Testis (tissue), 3 donors: ENCODE data around the gene GPX5. TPM values are rescaled to one million over a fixed set of nuclear protein-coding genes. Genes with fewer than 3 reads are reported as not detected.
A peak's percentile ranks its signal among the peaks of the same experiment; 100 is the strongest.
"Not testable (repeated sequence)": the region's sequence is repeated elsewhere in the genome, so short reads cannot be mapped to it uniquely, and the experiment has no call there.

Experiments
- DNase-seq: peaks from one replicate; pipeline ENCODE4 v3.0.0-alpha.2; 2019
- H3K27ac ChIP-seq, 2 donors: fragments of 200-600 bp; sonication (generic); one replicate each; pipeline ENCODE4 v1.5.1; 2019
- H3K27me3 ChIP-seq: fragments of 200-600 bp; sonication (generic); one replicate; pipeline ENCODE4 v1.5.1; 2019
- H3K36me3 ChIP-seq: fragments of 200-600 bp; sonication (generic); one replicate; pipeline ENCODE4 v1.5.1; 2017; ENCODE audit warnings: low read depth; ENCODE audit errors: missing control alignments
- H3K4me1 ChIP-seq: fragments of 200-600 bp; sonication (generic); one replicate; pipeline ENCODE4 v1.5.1; 2019
- H3K4me3 ChIP-seq, 2 donors: fragments of 200-600 bp; sonication (generic); one replicate each; pipeline ENCODE4 v1.5.1; 2017 to 2019
- H3K9me3 ChIP-seq: fragments of 200-600 bp; sonication (generic); one replicate; pipeline ENCODE4 v1.5.1; 2017
- POLR2A ChIP-seq: fragments of 450-650 bp; IDR thresholded peaks from one replicate; pipeline ENCODE4 v1.6.1; 2017; ENCODE audit warnings: antibody characterized with exemption, mild to moderate bottlenecking, moderate library complexity
- WGBS, 2 donors: methylation state at CpG; one replicate each; pipeline ENCODE4 v1.1.5; 2018; 5-methylcytosine and 5-hydroxymethylcytosine counted together
- intact Hi-C: fragments of 100-400 bp; cut with DNase I; formaldehyde crosslinking; loops from one replicate; pipeline ENCODE4 v1.15.1; 2023; ENCODE audit warnings: low total_unique reads
- polyA plus RNA-seq: library from polyadenylated mRNA; stranded (reverse); fragments of 350-450 nt; fragmentation: Illumina TruSeq; extraction: RNeasy Lipid Tissue Mini Kit (QIAGEN cat#74804); gene quantifications from one replicate; pipeline ENCODE4 v1.2.3, GENCODE V29; 2014; ENCODE audit warnings: low read depth, low replicate concordance; ENCODE audit not compliant: insufficient read depth
- total RNA-seq, 2 donors: library from RNA; depleted of rRNA; stranded (reverse); fragments of >200 nt; gene quantifications; one replicate each; pipeline ENCODE4 v1.2.3, GENCODE V29; 2016
- TF ChIP-seq, protein P1 (sequence below), 3 experiments: fragments of 450-650 bp in 2 of 3; fragments of 200-600 bp in 1 of 3; sonication (generic) in 1 of 3; IDR thresholded peaks; one replicate each; pipeline ENCODE4 v1.5.1; 2016 to 2019; ENCODE audit warnings: antibody characterized with exemption in 3 of 3, mild to moderate bottlenecking in 2 of 3, moderate library complexity in 1 of 3

Gene GPX5
- total and polyA plus RNA-seq, 3 donors from 2014 or later, result 1.2 to 8.6 (median 8.1) TPM

DNA sequence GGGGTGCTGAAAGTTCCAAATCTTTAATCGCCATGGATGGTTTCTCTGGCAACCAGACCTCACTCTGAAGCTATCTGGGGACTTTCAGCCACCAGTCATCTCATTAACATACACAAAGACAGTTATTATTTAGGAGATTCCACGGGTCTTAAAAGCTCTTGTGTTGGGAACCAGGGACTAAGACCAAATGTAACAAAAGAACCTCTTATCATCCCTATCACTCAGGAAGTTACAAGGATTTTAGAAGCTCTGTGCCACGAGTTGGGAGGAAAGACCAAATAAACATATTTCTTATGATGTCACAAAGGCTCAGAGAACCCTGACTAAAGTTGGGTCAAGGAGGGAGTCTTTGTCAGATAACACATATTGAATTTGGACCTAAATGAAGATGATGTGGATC, 27.8 kb upstream of the GPX5 start:
- DNase-seq, result no peak
- intact Hi-C loops, result no loop called here
- H3K9me3 ChIP-seq, result no peaks in the 10 kb centered on the region
- 37 to 44% methylated on average over 3 of the region's 3 CpGs for WGBS, 2 donors
- TF ChIP-seq, protein P1, sequence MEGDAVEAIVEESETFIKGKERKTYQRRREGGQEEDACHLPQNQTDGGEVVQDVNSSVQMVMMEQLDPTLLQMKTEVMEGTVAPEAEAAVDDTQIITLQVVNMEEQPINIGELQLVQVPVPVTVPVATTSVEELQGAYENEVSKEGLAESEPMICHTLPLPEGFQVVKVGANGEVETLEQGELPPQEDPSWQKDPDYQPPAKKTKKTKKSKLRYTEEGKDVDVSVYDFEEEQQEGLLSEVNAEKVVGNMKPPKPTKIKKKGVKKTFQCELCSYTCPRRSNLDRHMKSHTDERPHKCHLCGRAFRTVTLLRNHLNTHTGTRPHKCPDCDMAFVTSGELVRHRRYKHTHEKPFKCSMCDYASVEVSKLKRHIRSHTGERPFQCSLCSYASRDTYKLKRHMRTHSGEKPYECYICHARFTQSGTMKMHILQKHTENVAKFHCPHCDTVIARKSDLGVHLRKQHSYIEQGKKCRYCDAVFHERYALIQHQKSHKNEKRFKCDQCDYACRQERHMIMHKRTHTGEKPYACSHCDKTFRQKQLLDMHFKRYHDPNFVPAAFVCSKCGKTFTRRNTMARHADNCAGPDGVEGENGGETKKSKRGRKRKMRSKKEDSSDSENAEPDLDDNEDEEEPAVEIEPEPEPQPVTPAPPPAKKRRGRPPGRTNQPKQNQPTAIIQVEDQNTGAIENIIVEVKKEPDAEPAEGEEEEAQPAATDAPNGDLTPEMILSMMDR (IDR thresholded peaks at IDR 0.05), result no peak
- no peak for TF ChIP-seq POLR2A
- H3K36me3 ChIP-seq, result no peaks in the 10 kb centered on the region
- no peak overlapping the region for H3K27ac ChIP-seq
- H3K4me1 ChIP-seq, result no peaks in the 10 kb centered on the region
- no peaks in the 10 kb centered on the region for H3K27me3 ChIP-seq
- no peak overlapping the region for H3K4me3 ChIP-seq

DNA sequence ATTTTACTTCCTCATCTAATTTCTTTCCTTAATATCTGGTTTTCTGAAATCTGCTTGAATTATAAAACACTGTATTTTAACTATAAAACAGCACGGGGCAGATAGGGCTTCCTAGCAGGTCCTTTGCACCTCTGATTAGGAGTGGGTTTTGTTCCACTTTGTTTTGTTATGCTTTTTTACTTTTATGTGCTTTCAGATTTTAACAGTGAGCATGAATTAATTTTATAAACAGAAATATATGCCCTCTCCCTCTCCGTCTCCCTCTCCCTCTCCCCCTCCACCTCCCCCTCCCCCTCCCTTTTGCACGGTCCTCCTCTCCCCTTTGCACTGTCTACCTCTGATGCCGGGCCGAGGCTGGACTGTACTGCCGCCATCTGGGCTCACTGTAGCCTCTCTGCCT, 24.4 kb upstream of the GPX5 start:
- Histone ChIP-seq H3K36me3 (no peaks in the 10 kb centered on the region), H3K4me3 (peak overlapping the region in 1 of 2 donors; percentile 17), H3K27ac (no peak overlapping the region), H3K9me3 (no peaks in the 10 kb centered on the region), H3K27me3 (no peaks in the 10 kb centered on the region), H3K4me1 (no peaks in the 10 kb centered on the region)
- no peak for DNase-seq
- intact Hi-C loops, result no loop called here
- 76 to 80% methylated on average over 6 of the region's 6 CpGs for WGBS, 2 donors
- TF ChIP-seq POLR2A, result no peak
- TF ChIP-seq, protein P1 (IDR thresholded peaks at IDR 0.05), result no peak

DNA sequence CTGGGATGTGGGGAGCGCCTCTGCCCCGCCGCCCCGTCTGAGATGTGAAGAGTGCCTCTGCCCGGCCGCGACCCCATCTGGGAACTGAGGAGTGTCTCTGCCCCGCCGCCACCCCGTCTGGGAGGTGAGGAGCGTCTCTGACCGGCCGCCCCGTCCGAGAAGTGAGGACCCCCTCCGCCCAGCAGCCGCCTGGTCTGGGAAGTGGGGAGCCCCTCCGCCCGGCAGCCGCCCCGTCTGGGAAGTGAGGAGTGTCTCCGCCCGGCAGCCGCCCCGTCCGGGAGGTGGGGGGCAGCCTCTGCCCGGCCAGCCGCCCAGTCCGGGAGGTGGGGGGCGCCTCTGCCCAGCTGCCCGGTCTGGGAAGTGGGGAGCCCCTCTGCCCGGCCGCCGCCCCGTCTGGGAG, 23.5 kb upstream of the GPX5 start:
- H3K36me3 ChIP-seq, H3K27ac ChIP-seq, intact Hi-C loops, H3K27me3 ChIP-seq, DNase-seq, H3K9me3 ChIP-seq, H3K4me1 ChIP-seq: not testable (repeated sequence)
- WGBS, 2 donors, result 68 to 100% methylated on average over 1 to 31 of the region's 35 CpGs
- H3K4me3 ChIP-seq, result peak overlapping the region; percentile 15 to 17

DNA sequence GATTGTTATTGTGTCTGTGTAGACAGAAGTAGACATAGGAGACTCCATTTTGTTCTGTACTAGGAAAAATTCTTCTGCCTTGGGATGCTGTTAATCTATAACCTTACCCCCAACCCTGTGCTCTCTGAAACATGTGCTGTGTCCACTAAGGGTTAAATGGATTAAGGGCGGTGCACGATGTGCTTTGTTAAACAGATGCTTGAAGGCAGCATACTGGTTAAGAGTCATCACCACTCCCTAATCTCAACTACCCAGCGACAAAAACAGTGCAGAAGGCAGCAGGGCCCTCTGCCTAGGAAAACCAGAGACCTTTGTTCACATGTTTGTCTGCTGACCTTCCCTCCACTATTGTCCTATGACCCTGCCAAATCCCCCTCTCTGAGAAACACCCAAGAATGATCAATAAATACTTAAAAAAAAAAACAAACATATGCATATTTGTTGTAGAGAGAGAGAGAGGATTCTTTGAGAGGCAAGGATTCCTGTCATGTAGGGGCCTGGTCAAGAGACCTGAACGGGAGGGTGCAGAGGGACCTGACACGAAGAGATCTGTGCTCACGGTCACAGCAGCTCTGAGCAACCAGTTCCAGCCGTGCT, 22.9 kb upstream of the GPX5 start:
- H3K4me1 ChIP-seq, H3K27me3 ChIP-seq, H3K4me3 ChIP-seq, DNase-seq, H3K27ac ChIP-seq, H3K9me3 ChIP-seq, H3K36me3 ChIP-seq, intact Hi-C loops: not testable (repeated sequence)
- 60 to 68% methylated on average over 7 of the region's 7 CpGs for WGBS, 2 donors

DNA sequence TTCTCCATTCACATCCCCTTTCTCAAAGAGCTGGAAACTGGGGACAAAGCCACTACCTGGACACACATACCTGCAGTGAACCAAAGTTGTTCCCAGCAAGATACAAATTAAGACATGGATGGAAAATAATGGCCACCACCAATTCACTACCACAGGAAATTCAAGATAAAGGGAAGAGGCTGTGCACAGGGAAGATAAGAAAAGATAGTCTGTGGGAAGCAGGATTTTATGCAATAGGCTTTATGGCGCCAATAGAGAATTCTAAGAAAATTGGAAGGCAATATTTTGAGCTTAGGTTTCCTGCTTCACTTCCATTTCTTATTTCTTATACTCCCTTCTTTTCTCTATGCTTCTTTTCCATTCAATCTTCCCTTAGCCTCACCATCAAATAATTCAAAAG, 19.9 kb upstream of the GPX5 start:
- intact Hi-C loops, result no loop called here
- WGBS, 2 donors, result 89 to 93% methylated on average over 1 of the region's 1 CpG
- Histone ChIP-seq H3K36me3 (no peaks in the 10 kb centered on the region), H3K27ac (no peak overlapping the region), H3K9me3 (no peaks in the 10 kb centered on the region), H3K27me3 (no peaks in the 10 kb centered on the region), H3K4me1 (no peaks in the 10 kb centered on the region), H3K4me3 (no peak overlapping the region)
- DNase-seq, result no peak
- TF ChIP-seq, protein P1 (IDR thresholded peaks at IDR 0.05), result no peak
- no peak for TF ChIP-seq POLR2A

DNA sequence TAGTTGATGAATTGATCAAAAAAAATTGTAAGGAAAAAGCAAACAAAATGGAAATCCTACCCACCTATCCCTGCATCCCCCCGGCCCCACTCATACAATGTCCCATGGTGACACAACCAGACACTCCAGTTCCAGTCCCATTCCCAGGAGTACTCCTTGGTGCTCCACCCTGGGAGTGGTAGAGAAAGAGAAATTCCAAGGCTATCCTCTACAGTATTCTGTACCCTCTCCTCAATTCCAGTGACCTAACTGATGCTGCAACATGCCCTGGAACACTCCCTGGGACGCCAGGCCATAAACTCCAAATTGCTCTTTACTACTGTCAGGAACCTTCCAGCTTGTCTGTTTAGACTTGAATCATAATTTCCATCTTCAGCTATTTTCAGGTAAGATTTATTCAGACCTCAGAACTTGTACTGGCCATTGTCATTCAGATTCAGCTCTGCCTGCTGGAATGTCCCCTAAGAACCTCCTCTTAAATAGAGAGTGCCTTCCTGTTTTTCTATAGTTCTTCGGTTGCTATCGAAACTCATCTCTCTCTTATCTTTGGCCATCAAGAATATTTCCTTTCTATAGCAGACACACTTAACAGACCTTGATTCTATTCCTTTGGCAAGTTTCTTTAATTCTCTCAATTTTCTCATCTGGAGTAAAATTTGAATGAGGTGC, 18.7 kb upstream of the GPX5 start:
- Histone ChIP-seq H3K4me3 (no peak overlapping the region), H3K27me3 (no peaks in the 10 kb centered on the region), H3K9me3 (no peaks in the 10 kb centered on the region), H3K27ac (no peak overlapping the region), H3K4me1 (no peaks in the 10 kb centered on the region), H3K36me3 (no peaks in the 10 kb centered on the region)
- no peak for TF ChIP-seq POLR2A
- TF ChIP-seq, protein P1 (IDR thresholded peaks at IDR 0.05), result no peak
- intact Hi-C loops, result no loop called here
- no peak for DNase-seq
- 71 to 73% methylated on average over 4 of the region's 4 CpGs for WGBS, 2 donors
